WTC11 (cell line): ENCODE data around the gene GRK2.

Experiments
- CTCF ChIP-seq: fragments of 200-600 bp; IDR thresholded peaks from 2 replicates; pipeline ENCODE4 v1.8.0; 2022; ENCODE audit warnings: antibody characterized with exemption
- E2F4 ChIP-seq: sonication (generic); formaldehyde crosslinking; IDR thresholded peaks from 2 replicates; pipeline ENCODE4 v1.8.1; 2022; ENCODE audit warnings: low read depth, mild to moderate bottlenecking, moderate library complexity, missing genetic modification reagents, borderline replicate concordance
- ELF4 ChIP-seq: sonication (generic); formaldehyde crosslinking; IDR thresholded peaks from 2 replicates; pipeline ENCODE4 v1.8.1; 2022; ENCODE audit warnings: low read depth, mild to moderate bottlenecking, moderate library complexity, missing genetic modification reagents
- ETV6 ChIP-seq: sonication (generic); formaldehyde crosslinking; IDR thresholded peaks from 2 replicates; pipeline ENCODE4 v1.8.1; 2022; ENCODE audit warnings: mild to moderate bottlenecking, missing genetic modification reagents
- NR1H2 ChIP-seq: sonication (generic); formaldehyde crosslinking; IDR thresholded peaks from 2 replicates; pipeline ENCODE4 v1.9.0; 2021; ENCODE audit warnings: mild to moderate bottlenecking, moderate library complexity, missing genetic modification reagents
- ZNF121 ChIP-seq: sonication (generic); formaldehyde crosslinking; IDR thresholded peaks from 2 replicates; pipeline ENCODE4 v1.8.0; 2023; ENCODE audit warnings: missing genetic modification reagents
- TF ChIP-seq, protein P1 (sequence below): sonication (generic); formaldehyde crosslinking; IDR thresholded peaks from 2 replicates; pipeline ENCODE4 v1.8.1; 2023; ENCODE audit warnings: mild to moderate bottlenecking, missing genetic modification reagents, moderate library complexity

DNA sequence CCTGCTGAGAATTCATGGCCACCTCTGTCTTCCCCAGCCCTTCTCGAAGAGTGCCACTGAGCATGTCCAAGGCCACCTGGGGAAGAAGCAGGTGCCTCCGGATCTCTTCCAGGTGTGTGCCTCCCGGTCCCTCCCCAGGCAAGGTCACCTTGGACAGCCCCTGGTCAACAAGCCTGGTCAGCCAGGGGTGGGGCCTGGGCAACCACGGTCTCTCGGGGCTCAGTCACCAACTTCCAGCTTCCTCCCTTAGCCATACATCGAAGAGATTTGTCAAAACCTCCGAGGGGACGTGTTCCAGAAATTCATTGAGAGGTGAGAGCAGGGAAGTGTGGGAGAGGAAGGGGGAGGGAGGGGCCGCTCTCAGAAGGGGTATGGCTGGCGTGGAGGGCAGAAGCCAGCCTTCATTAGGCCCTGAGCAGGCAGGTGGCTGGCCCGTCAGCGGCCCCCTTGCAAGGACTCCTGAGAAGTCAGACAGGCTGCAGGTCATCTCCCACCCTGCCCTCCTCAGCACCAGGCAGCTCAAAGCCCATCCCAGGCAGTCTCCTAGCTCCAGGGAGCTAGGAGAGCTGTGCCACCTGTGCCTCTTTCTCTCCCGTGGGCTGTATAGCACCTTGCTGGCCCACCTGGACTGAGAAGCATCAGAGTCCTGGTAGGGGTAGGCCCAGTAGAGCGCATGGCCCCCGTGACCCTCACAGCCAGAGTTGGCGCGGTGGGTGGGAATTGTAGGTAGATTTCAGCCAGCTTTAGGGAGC lies 13.5 kb downstream of the GRK2 start:
- TF ChIP-seq CTCF (no peak), NR1H2 (CRISPR knock-in tag) (no peak), E2F4 (CRISPR knock-in tag) (no peak), ETV6 (CRISPR knock-in tag) (no peak), ELF4 (no peak), ZNF121 (CRISPR knock-in tag) (no peak)
- TF ChIP-seq, protein P1, sequence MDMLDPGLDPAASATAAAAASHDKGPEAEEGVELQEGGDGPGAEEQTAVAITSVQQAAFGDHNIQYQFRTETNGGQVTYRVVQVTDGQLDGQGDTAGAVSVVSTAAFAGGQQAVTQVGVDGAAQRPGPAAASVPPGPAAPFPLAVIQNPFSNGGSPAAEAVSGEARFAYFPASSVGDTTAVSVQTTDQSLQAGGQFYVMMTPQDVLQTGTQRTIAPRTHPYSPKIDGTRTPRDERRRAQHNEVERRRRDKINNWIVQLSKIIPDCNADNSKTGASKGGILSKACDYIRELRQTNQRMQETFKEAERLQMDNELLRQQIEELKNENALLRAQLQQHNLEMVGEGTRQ (CRISPR knock-in tag) = no peak
